Lower leg skin (tissue), 4 donors: ENCODE results near the gene TSPAN31. TPM values are rescaled to one million over a fixed set of nuclear protein-coding genes. Genes with fewer than 3 reads are reported as not detected.
A peak's percentile ranks its signal among the peaks of the same experiment; 100 is the strongest.
"Not testable (repeated sequence)": the region's sequence is repeated elsewhere in the genome, so short reads cannot be mapped to it uniquely, and the experiment has no call there.

ENCODE experiments used
- DNase-seq, 2 donors: peaks; one replicate each; pipeline ENCODE4 v3.0.0-alpha.2; 2019; ENCODE audit warnings: low spot score in 2 of 2
- H3K4me3 ChIP-seq: fragments of 200-600 bp; sonication (generic); 2 replicates; pipeline ENCODE4 v1.5.1; 2017; ENCODE audit warnings: mild to moderate bottlenecking, low read depth; ENCODE audit not compliant: poor library complexity, severe bottlenecking
- CTCF ChIP-seq, 3 donors: fragments of 450-650 bp; IDR thresholded peaks; one replicate each; pipeline ENCODE4 v1.5.1; 2016; ENCODE audit warnings: antibody characterized with exemption in 3 of 3, mild to moderate bottlenecking in 3 of 3, moderate library complexity in 2 of 3
- POLR2A ChIP-seq, 2 donors: fragments of 450-650 bp; IDR thresholded peaks; one replicate each; pipeline ENCODE4 v1.6.1; 2016 to 2017; ENCODE audit warnings: antibody characterized with exemption in 2 of 2, mild to moderate bottlenecking in 1 of 2, moderate library complexity in 1 of 2
- WGBS, 2 donors: methylation state at CpG; one replicate each; pipeline ENCODE4 v1.1.5; 2018; 5-methylcytosine and 5-hydroxymethylcytosine counted together
- intact Hi-C: fragments of 100-400 bp; cut with DNase I; formaldehyde crosslinking; loops from one replicate; pipeline ENCODE4 v1.15.0; 2023; ENCODE audit warnings: low total_unique reads
- total RNA-seq, 4 donors: library from RNA; depleted of rRNA; stranded (reverse); fragments of >200 nt; gene quantifications; one replicate each; pipeline ENCODE4 v1.1.0, GENCODE V29; 2016

TSPAN31 gene
- total RNA-seq, 4 donors from 2014 or later = 44.9 to 76.4 (median 54.7) TPM

GRCh38 chr12:57772429-57773322 is 27.8 kb downstream of the TSPAN31 start, which contains the start of gene EEF1AKMT3:
TSS of gene EEF1AKMT3 (plus strand) at chr12:57772614. CDS start at chr12:57772725, 111 bp downstream.
- intact Hi-C loops = no loop called here
- WGBS, 2 donors = 1 to 3% methylated on average over 43 to 52 of the region's 67 CpGs
- H3K4me3 ChIP-seq = peak within 1 kb of the TSS; percentile 59
- TF ChIP-seq CTCF (IDR thresholded peaks at IDR 0.05) = no peak
- TF ChIP-seq POLR2A (IDR thresholded peaks at IDR 0.05) = no peak
- peak; percentile 53 to 94 for DNase-seq

- WGBS, 2 donors = 86 to 91% methylated on average over 11 of the region's 11 CpGs
- H3K4me3 ChIP-seq, intact Hi-C loops, DNase-seq: not testable (repeated sequence)
Observed at GRCh38 chr12:57774634-57775033, 29.8 kb downstream of the TSPAN31 start.

- TF ChIP-seq CTCF (IDR thresholded peaks at IDR 0.05) (no peak), POLR2A (IDR thresholded peaks at IDR 0.05) (no peak)
- no peak for DNase-seq
- WGBS, 2 donors = 53 to 63% methylated on average over 3 of the region's 3 CpGs
- intact Hi-C loops = no loop called here
- no peak overlapping the region for H3K4me3 ChIP-seq
Observed at GRCh38 chr12:57775044-57775443, 30.2 kb downstream of the TSPAN31 start.

GRCh38 chr12:57775563-57776246 is 30.9 kb downstream of the TSPAN31 start:
- H3K4me3 ChIP-seq = no peak overlapping the region
- intact Hi-C loops = no loop called here
- TF ChIP-seq CTCF (IDR thresholded peaks at IDR 0.05) (no peak), POLR2A (IDR thresholded peaks at IDR 0.05) (no peak)
- DNase-seq = no peak
- 81 to 83% methylated on average over 4 of the region's 4 CpGs for WGBS, 2 donors

GRCh38 chr12:57776247-57776587 is 31.4 kb downstream of the TSPAN31 start:
- no peak for TF ChIP-seq CTCF (IDR thresholded peaks at IDR 0.05)
- TF ChIP-seq POLR2A (IDR thresholded peaks at IDR 0.05) = no peak
- intact Hi-C loops = no loop called here
- DNase-seq = no peak
- 87 to 88% methylated on average over 2 of the region's 2 CpGs for WGBS, 2 donors
- no peak overlapping the region for H3K4me3 ChIP-seq

- TF ChIP-seq CTCF (IDR thresholded peaks at IDR 0.05) = no peak
- no peak for TF ChIP-seq POLR2A (IDR thresholded peaks at IDR 0.05)
- WGBS, 2 donors = 90 to 91% methylated on average over 7 of the region's 7 CpGs
- no peak overlapping the region for H3K4me3 ChIP-seq
- intact Hi-C loops = no loop called here
- no peak for DNase-seq
Observed at GRCh38 chr12:57777367-57777766, 32.5 kb downstream of the TSPAN31 start.
